SU-DHL-6 (cell line): Measurements from ENCODE around the gene PHLDB2.

ENCODE experiments used
- H2AFZ ChIP-seq: fragments of 200-600 bp; sonication (generic); 2 replicates; pipeline ENCODE4 v1.6.1; 2014; ENCODE audit warnings: low read depth, mild to moderate bottlenecking, moderate library complexity, mixed read lengths, antibody characterized with exemption, low read length; ENCODE audit not compliant: severe bottlenecking
- H3F3A ChIP-seq: fragments of 200-600 bp; shearing (Covaris generic); 2 replicates; pipeline ENCODE4 v1.6.0; 2016; ENCODE audit warnings: antibody characterized with exemption, mild to moderate bottlenecking; ENCODE audit not compliant: insufficient read depth
- H3K27ac ChIP-seq: fragments of 200-600 bp; sonication (generic); 2 replicates; pipeline ENCODE4 v1.5.1; 2016; ENCODE audit warnings: low read depth, mild to moderate bottlenecking, low read length, moderate library complexity, mixed read lengths
- H3K27me3 ChIP-seq: fragments of 200-600 bp; sonication (generic), shearing (Covaris generic); 2 replicates; pipeline ENCODE4 v1.6.0; 2014; ENCODE audit warnings: mild to moderate bottlenecking, low read length
- H3K36me3 ChIP-seq: fragments of 200-600 bp; sonication (generic); 2 replicates; pipeline ENCODE4 v1.6.1; 2014; ENCODE audit warnings: mild to moderate bottlenecking, low read length, mixed read lengths
- H3K4me2 ChIP-seq: fragments of 300-600, 200-600 bp; shearing (Covaris generic), sonication (generic); 2 replicates; pipeline ENCODE4 v1.6.0; 2014; ENCODE audit warnings: low read length, low read depth, mild to moderate bottlenecking; ENCODE audit not compliant: poor library complexity, severe bottlenecking
- H3K4me3 ChIP-seq: fragments of 200-600 bp; sonication (generic); 2 replicates; pipeline ENCODE4 v1.5.1; 2014; ENCODE audit warnings: antibody characterized with exemption, low read length, mild to moderate bottlenecking, mixed read lengths; ENCODE audit not compliant: insufficient read depth, poor library complexity, severe bottlenecking
- H3K79me2 ChIP-seq: fragments of 200-600 bp; sonication (generic); 2 replicates; pipeline ENCODE4 v1.6.1; 2014; ENCODE audit warnings: mild to moderate bottlenecking, low read length, moderate library complexity; ENCODE audit not compliant: insufficient read depth
- H3K9ac ChIP-seq: fragments of 200-600 bp; sonication (generic); 2 replicates; pipeline ENCODE4 v1.7.0; 2014; ENCODE audit warnings: mild to moderate bottlenecking, low read length
- H3K9me2 ChIP-seq: fragments of 200-600 bp; sonication (generic); replicated peaks from 2 replicates; pipeline ENCODE4 v1.6.1; 2014; ENCODE audit warnings: low read length; ENCODE audit not compliant: insufficient read depth
- H3K9me3 ChIP-seq: fragments of 200-600 bp; sonication (generic); 2 replicates; pipeline ENCODE4 v1.6.1; 2014; ENCODE audit warnings: low read length, mixed read lengths; ENCODE audit not compliant: insufficient read depth
- H4K20me1 ChIP-seq: fragments of 200-600 bp; sonication (generic); 2 replicates; pipeline ENCODE4 v1.6.1; 2014; ENCODE audit warnings: low read depth, mild to moderate bottlenecking, antibody characterized with exemption, low read length, moderate library complexity, mixed read lengths
- CTCF ChIP-seq: fragments of 200-600 bp; sonication (generic); IDR thresholded peaks from one replicate; pipeline ENCODE4 v1.5.1; 2017; ENCODE audit warnings: antibody characterized with exemption, mild to moderate bottlenecking, low read length, moderate library complexity; ENCODE audit not compliant: insufficient read depth, poor library complexity, severe bottlenecking
- EZH2phosphoT487 ChIP-seq: fragments of 200-600 bp; sonication (generic), shearing (Covaris generic); conservative IDR thresholded peaks from 2 replicates; pipeline ENCODE4 v1.6.1; 2018; ENCODE audit warnings: mild to moderate bottlenecking, antibody characterized with exemption, low read length, moderate library complexity, mixed read lengths

PHLDB2 gene

GRCh38 chr3:111819927-111820326, 39.1 kb upstream of the PHLDB2 start:
- Histone ChIP-seq H2AFZ (no peak overlapping the region), H3K27me3 (no peaks in the 10 kb centered on the region), H3K9me2 (no peaks in the 10 kb centered on the region), H4K20me1 (no peaks in the 10 kb centered on the region), H3K27ac (no peak overlapping the region), H3K4me2 (no peak overlapping the region), H3K4me3 (no peak overlapping the region), H3F3A (no peaks in the 10 kb centered on the region), H3K79me2 (no peaks in the 10 kb centered on the region), H3K36me3 (no peaks in the 10 kb centered on the region), H3K9me3 (peaks cover 11% of the 10 kb centered on the region), H3K9ac (no peak overlapping the region)
- TF ChIP-seq CTCF (no peak), EZH2phosphoT487 (no peak)

DNA sequence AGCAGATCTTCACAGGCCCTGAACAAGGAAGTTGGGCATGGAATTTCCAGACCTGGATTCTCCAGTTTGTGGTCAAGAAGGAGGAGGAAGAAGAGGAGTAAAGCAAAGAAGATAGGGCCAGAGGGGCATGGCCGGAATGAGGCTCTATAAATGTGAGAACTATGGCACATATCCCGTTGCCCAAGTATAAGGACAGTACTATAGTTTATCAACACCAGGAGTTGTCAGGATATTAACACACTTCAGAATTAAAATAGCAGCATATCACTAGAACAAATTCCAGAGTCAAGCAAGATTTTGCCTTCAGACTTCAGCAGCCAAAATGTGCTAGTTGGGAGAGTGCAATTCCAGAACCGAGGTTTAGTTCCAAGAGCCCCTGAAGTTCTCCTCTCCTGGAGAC, 38.4 kb upstream of the PHLDB2 start:
- TF ChIP-seq EZH2phosphoT487 = no peak
- no peak for TF ChIP-seq CTCF
- Histone ChIP-seq H3K9me2 (no peaks in the 10 kb centered on the region), H2AFZ (no peak overlapping the region), H3K9me3 (peaks cover 11% of the 10 kb centered on the region), H3K27me3 (no peaks in the 10 kb centered on the region), H3K4me3 (no peak overlapping the region), H3K36me3 (no peaks in the 10 kb centered on the region), H3K4me2 (no peak overlapping the region), H3K9ac (no peak overlapping the region), H3K79me2 (no peaks in the 10 kb centered on the region), H3K27ac (no peak overlapping the region), H4K20me1 (no peaks in the 10 kb centered on the region), H3F3A (no peaks in the 10 kb centered on the region)

GRCh38 chr3:111821891-111822290, 37.2 kb upstream of the PHLDB2 start:
- Histone ChIP-seq H3K79me2 (no peaks in the 10 kb centered on the region), H3F3A (no peaks in the 10 kb centered on the region), H3K9ac (no peak overlapping the region), H3K9me2 (no peaks in the 10 kb centered on the region), H3K27ac (no peak overlapping the region), H3K36me3 (no peaks in the 10 kb centered on the region), H3K9me3 (peaks cover 11% of the 10 kb centered on the region), H3K27me3 (no peaks in the 10 kb centered on the region), H3K4me3 (no peak overlapping the region), H2AFZ (no peak overlapping the region), H4K20me1 (no peaks in the 10 kb centered on the region), H3K4me2 (no peak overlapping the region)
- no peak for TF ChIP-seq CTCF
- TF ChIP-seq EZH2phosphoT487 = no peak
